ENCODE measurements around the gene COG5. TPM values are rescaled to one million over a fixed set of nuclear protein-coding genes. Genes with fewer than 3 reads are reported as not detected.

COG5 gene
- total RNA-seq, 1 experiment from 2014 or later: 20.2 TPM

DNA sequence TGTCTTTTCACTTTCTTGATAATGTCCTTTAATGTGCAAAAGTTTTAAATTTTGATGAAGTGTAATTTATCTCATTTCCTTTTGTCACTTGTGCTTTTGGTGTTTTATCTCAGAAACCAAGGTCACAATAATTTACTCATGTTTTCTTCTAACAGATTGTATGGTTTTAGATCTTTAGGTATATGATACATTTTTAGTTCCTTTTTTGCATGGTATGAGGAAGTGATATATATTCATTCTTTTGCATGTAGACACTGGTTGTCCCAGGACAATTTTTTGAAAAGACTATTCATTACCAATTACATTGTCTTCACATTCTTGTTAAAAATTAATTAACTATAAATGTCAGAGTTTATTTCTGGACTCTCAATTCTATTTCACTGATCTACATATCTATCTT, 133.7 kb downstream of the COG5 start:
- Mint-ChIP-seq H3K4me1 (no peaks in the 10 kb centered on the region), H3K27me3 (ENCODE audit: low read depth) (no peaks in the 10 kb centered on the region), H3K27ac (no peak overlapping the region), H3K4me3 (no peak overlapping the region), H3K36me3 (ENCODE audit: insufficient read depth in 1 of 3, low read depth in 3 of 3) (peaks cover 0 to 25% (median 14%) of the 10 kb centered on the region in 3 experiments; a peak in 6 of 7 replicates), H3K9me3 (peaks cover 10 to 19% of the 10 kb centered on the region in 2 experiments; a peak in 4 of 5 replicates)
- Histone ChIP-seq H3K56ac (ENCODE audit: insufficient read length, low read depth, low read length) (no peak overlapping the region), H2BK20ac (ENCODE audit: low read depth, low read length, poor library complexity, severe bottlenecking) (no peak overlapping the region), H3K18ac (ENCODE audit: insufficient read length, low read depth, low read length) (no peak overlapping the region), H3K79me1 (ENCODE audit: insufficient read depth, low read depth, low read length, poor library complexity, severe bottlenecking) (no peaks in the 10 kb centered on the region), H3K27me3 (ENCODE audit: insufficient read depth, low read length) (no peaks in the 10 kb centered on the region), H3K27ac (ENCODE audit: insufficient read length, low read depth, low read length) (no peak overlapping the region), H3K4me1 (ENCODE audit: insufficient read depth, low read length) (no peaks in the 10 kb centered on the region), H3K23ac (ENCODE audit: insufficient read length, low read depth, low read length) (no peak overlapping the region), H3T11ph (ENCODE audit: low read length) (no peak overlapping the region), H4K8ac (replicated peaks; ENCODE audit: insufficient read length, low read depth, low read length) (no peak overlapping the region), H2AFZ (ENCODE audit: low read length) (no peak overlapping the region), H3K4ac (ENCODE audit: low read depth, low read length) (no peak overlapping the region), H4K5ac (ENCODE audit: insufficient read length, low read depth, low read length) (no peak overlapping the region), H2BK15ac (ENCODE audit: low read depth, low read length) (no peak overlapping the region), H3K9me3 (ENCODE audit: control insufficient read depth, low read depth, low read length) (no peaks in the 10 kb centered on the region), H3K79me2 (ENCODE audit: insufficient read depth, low read length) (no peaks in the 10 kb centered on the region), H3K23me2 (ENCODE audit: insufficient read length, low read depth, low read length, poor library complexity, severe bottlenecking) (no peaks in the 10 kb centered on the region), H4K20me1 (ENCODE audit: control insufficient read depth, insufficient read depth, insufficient read length) (no peaks in the 10 kb centered on the region), H2AK5ac (ENCODE audit: insufficient read length, low read length) (no peak overlapping the region), H3K9ac (ENCODE audit: extremely low read depth, insufficient read length, low read length) (no peak overlapping the region), H3K14ac (ENCODE audit: insufficient read depth, low read length) (no peak overlapping the region), H2BK12ac (ENCODE audit: insufficient read length, low read depth, low read length) (no peak overlapping the region), H4K91ac (ENCODE audit: insufficient read length, low read depth, low read length) (no peak overlapping the region), H2BK5ac (ENCODE audit: insufficient read length, low read length) (no peak overlapping the region), H3K4me2 (ENCODE audit: insufficient read depth, insufficient read length, low read length) (no peak overlapping the region), H2BK120ac (ENCODE audit: low read depth, low read length, poor library complexity, severe bottlenecking) (no peak overlapping the region)
- no peak for TF ChIP-seq CTCF (conservative IDR thresholded peaks at IDR 0.05)
- DNase-seq: no peak

All from H9 (cell line).